Cerebellar nuclear complex (tissue), 1 donor: ENCODE data around the gene EDN2.

ENCODE experiments used
- DNase-seq, 2 experiments: peaks; one replicate each; lab custom pipeline; 2025; lab: John Stamatoyannopoulos, UW

EDN2 gene

DNA sequence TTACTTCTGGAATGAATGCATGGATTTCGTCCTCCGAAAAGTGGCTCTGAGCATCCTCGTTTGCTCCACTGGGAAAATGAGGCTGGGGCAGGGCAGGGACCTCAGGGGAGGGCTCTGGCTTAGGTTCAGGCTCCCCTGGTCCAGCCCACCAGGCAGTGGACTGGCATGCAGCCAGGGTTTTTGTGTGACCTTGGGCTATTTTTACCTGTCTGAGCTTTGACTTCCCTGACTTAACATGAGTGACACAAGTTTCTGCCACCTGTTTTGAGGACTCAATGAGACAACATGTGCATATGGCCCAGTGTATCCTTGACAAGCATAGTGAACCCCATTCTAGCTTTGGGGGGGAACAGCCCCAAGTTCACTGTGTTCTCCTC is 32.6 kb upstream of the EDN2 start:
- DNase-seq = no peak

DNA sequence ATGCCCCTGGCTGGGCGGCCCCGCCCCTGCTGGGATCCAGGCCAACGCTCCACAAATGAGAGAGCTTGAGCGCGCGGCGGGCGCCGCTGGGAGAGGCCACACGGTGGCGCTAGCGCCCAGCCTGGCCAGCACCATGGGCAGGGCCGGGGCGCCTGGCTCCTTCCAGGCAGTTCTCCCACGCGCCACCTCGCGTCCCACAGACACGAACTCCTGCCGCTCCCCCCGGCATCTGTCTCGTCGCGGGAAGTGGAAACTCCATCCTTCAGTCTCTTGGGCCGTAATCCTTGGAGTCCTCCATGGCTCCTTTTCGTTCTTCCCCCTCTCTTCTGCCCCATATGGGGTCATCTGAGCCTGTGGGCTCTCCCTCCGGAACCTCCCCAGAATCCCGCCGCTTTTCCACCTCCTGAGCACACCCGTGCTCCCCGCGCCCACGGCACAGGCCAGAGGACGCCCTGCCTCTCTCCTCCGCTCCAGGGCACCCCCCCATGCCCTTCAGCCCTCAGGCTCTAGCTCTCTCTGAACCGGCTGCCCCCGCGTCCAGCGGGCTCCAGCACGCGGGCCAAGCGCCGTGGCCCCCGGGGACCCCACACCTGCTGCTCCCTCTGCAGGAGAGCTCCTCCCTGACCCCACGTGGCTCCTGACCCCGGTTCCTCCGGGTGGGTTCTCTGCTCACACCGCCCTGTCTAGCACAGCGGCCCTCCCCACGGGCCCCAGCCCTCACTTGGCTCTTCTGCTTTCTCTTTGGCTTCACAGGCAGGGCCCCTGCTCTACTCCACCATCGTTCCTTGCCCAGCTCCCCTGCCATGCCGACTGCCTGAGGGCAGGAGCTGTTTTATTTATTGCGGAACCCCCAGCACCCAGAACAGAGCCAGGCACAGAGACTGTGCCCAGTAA is 31.9 kb upstream of the EDN2 start:
- DNase-seq = no peak

DNA sequence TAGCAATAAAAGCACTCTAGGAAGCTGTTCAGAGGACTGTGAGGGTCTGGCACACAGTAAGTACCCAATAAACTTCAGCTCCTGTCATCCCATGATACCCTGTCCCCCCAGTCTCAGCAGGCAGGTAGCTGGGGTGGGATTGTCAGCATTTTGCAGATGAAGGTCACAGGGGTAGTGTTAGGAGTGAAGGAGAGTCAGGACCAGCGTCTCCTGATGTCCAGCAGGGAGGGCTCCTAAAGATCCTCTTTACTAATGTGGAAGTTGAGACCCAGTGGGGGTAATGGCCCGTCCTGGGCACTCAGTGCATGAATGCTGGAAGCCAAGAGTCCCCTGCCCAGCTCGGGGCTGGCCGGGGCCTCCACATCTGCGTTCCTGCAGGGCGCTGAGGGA is 31.3 kb upstream of the EDN2 start:
- DNase-seq = no peak

DNA sequence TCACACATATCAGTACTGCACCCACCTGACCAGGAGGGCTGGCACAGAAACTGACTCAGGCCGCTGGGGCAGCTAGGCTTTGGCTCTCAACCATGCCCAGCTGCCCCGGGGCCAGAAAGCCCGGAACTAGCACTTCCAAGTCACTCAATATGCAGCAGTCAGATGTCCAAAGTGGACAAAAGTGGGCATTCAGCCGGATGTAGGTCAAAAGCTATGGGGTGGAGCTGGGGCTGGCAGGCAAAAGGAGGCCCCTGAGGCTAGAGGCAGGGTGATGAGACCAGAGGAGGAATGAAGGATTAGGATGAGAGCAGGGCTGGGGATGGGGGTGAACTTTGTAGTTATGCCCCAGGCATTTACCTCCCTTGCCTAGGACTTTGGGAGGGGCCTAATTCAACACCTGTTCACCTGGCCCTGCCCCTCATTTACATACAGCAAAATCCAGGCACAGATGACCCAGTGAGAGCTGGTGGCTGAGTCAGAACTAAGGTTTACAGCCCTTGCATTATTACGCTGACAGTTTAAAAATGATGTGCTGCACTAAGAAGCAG is 30.7 kb upstream of the EDN2 start:
- no peak for DNase-seq

DNA sequence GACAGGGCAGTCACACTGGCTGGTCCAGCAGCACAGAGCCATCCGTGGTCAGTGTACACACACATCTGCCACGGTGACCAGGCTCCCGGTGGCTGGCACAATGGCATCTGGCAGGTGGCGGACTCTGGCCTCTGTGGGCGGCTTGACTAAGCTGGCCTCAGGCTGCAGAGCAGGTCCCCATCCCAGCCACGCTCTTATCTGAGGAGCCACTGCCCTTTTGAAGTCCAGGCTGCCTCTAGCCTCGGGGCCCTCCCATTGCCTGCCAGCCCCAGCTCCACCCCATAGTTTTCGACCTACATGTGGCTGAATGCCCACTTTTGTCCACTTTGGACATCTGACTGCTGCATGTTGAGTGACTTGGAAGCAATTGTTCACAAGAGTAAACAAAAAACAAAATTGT is 29.9 kb upstream of the EDN2 start:
- no peak for DNase-seq

DNA sequence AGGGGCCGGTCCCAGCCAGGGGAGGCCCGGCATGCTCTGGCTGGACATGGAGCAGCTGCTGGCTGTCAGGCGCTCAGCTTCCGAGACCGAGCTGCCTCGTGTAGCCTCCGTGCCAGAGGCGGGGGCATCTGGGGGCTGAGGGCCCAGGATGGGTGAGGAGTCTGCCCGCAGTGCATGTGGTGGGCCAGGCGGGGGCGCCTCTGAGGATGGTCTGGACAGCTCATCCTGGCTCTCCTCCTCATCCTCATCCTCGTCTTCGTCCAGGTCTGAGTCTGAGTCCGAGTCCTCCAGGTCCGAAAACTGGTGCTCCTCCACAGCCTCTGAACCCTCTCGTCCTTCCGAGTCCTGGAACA is 28.9 kb upstream of the EDN2 start:
- no peak for DNase-seq

DNA sequence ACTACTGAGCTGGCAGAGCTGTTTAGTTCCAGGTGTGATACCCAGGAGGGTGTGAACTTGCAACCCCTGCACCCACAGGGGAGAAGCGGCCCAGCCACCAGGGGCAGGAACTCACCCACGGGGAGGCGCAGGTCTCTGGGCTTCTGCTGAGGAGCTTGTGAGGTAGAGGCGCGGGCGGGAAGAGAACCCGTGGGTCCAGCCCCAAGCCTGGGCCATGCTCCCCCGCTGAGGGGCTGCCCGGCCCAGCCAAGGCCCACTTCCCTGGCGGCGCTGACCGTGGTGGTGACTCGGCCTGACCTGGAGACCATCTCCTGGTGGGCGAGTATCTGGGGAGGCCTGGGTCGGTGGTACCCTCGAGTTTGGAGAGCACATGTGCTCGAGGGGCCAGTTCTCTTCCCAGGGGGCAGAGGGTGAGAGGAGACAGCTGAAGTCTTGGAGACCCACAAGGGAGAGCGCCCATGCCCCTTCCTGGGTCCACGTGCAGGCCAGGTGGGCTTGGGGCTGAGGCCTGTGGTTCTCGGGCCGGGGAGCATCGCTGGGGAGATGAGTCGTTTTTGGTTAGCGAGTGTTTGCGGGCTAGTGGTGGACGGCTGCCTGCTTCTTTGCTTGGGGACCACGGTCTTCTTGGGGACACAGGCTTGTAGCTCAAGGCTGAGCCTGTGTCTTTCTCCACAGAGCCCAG is 28.4 kb upstream of the EDN2 start:
- no peak for DNase-seq

DNA sequence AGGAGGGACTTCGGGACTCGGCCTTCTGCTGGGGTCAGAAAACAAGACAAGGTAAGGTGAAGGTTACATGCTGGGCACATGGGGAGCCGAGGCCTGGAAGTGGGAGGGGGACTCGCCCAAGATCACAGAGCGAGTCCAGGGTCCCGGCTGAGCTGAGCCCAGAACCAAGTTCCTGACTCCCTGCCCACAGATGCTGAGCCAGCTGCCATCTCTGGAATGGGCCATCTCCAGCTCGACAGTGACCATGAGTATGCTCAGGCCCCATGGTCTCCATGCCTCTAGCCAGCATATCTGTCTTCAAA is 26.7 kb upstream of the EDN2 start:
- no peak for DNase-seq

DNA sequence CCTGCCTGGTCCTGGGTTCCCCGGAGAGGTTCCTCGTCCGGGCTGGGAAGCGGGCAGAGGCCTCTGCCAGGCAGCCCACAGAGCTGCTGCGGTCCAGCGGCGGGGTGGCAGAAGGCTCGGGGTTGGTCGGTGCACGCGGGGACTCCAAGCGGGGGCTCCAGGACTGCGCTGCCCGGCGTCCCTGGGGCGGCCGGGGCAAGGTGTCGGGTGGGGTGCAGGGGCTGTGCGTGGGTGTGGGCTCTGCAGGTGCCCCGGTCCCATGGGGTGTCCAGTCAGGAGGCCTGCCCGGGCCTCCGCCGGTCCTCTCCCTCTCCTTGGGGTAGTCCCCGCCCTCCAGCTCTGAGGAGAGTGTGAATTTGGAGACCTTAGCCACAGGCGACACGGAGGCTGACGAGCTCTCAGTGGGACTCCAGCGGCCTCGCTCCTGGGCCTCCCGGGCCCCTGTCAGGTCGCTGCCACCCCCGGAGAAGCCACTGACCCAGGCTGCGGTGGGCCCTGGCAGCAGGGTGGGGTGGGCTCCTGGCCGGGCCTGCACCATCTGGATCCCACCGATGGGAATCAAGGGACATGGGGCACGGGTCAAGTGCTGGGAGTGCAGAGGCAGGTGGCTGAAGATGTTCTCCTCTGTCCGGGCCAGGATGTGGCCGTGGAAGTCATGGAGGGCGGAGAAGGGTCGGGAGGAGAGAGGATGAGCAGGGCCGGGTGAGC is 26.2 kb upstream of the EDN2 start:
- DNase-seq = no peak

DNA sequence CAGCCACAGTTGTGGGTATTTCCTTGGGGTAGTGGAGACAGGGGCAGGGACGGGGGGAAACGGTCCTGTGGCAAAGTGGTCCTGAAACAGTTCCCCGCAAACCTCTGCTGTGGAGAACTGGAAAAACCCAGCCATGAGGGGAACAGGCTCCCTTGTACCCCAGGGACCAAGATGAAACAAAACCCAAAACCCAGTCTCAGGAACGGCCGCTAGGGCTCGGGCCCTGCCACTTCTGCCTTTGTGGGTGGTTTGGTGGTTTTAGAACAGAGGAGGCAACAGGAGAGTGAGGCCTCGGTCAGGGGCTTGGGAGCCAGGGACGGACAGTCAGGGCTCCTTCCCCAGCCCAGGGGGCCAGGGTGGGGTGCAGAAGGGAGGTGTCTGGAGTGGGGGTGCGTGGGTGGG is 24.8 kb upstream of the EDN2 start:
- no peak for DNase-seq

DNA sequence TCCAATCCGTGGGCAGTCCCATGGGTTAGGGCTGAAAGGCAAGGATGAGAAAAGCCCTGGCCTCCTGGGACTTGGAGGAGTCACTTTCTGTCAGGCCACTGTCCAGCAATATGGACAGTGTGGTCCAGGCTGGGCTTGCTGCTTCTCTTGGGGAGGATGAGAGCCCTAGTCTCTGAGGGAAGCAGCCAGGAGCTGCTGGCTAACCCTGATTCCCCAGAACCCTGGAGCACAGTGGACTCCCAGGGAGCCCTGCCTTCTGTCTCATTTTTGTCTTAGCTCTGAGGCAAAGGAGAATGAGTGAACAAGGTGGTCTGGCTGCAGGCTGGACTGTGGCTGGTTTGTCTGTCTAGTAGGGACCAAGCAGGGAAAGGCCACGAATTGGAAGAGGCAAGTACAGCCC is 23.8 kb upstream of the EDN2 start:
- no peak for DNase-seq

DNA sequence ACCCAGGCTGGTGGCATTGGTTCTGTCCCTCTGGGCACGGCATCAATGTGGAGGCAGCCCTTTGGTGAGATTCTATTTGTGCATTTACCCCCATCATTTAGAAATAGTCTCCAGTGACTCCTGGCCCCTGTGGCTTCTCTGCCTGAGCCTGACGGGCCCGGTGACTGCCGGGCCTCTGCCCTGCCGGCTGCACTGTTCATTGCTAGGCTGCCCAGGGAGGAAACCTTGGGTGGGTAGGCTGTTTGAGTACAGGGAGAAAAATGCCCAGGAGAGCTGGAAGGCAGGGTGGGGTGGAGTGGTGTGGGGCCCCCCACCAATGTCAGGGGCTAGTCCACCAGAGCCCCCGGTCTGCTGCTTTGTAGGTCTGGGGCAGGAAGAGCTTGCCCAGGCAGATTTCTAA is 23.4 kb upstream of the EDN2 start:
- no peak for DNase-seq

DNA sequence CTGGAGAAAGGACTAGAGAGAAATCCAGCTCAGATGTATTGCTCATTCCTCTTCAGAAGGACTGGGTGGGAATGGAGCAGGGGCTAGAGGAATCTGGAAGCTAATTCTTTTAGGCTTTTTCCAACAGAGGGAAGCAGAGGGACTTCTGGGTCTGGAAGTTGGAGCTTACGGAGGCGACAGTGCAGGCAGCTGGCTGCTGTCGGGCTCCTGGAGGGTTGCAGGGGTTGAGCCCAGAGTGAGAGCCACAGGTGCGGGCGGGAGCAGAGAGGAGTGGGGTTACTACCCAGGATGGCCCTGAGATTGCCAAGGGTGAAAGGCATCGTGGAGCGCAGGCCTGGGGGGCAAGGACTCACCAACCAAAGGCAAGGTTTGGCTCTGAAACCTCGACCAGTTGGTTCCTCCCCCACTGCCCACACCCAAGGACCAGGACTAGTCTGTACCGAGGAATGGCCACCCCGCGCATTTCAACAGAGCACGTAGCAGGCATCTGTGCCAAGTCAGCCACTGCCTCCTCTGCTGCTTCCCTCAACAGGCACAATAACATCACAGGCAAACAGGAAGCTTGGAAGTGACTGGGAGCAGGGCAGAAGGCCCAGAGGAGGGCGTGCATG is 22.7 kb upstream of the EDN2 start:
- no peak for DNase-seq

DNA sequence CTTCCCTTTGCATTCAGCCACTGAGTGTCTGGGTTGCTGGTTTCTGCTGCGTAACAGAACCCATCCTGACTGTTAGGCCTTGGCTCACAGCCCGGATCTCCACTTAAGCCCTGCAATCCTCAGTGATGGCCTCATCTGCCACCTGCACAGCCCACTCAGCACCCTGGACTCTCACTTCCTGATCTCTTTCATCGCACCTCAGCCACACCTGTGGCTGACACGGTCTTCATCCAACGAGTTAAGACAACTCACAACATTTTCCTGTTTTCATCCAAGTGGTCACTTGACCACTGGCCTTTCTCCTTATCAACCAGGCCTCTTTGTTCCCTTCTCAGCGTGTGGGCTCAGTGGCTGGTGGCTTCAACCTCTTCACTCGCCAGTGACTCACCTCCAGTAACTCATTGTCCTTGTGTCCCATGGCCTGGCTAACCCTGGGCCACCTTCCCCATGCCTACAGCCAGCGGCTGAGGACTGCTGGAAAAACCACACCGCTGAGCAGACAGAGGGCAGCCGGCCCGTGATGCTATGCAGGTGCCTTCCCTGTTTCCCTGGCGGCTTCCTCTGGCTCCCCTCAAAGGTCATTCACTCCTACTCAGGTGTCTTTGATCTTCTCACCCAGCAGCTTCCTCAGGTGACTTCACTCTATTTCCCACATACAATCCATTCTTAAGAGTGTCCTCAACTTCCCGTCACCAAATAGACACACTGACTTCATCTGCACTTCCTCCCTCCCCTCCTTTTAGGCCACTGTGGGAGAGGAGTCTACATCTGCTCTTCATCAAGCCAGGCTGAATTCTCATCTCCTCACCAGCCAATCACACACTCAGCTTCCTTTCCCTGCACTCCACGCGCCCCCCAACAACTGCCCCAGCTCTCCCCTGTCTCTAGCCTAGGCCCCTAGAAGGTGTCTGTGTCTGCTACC is 19.9 kb upstream of the EDN2 start:
- DNase-seq = no peak

DNA sequence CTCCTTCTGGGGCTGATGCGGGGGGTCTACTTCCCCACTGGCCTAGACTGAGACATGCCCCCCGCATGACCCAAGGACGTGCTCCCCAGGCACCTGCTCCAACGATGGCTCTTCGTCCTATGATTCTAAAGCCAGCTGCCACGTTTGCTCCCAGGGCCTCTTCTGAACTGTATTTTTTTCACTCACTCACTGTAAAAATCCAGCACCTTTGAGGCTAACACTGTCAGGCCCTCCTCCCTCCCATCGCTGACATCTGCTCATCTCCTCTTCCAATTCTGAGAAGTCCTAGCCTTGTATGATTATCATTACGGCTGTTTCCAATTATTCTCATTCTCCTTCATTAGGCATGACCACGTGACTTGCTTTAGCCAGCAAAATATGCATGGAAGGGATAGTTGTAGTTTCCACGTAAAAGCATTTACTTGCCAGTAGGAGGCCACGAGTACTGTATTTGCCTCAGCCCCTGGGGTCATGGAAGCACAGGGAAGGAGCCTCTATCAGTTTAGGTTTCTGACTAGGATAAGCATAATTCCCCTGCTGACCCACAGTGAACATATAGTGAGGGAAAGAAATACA is 19.1 kb upstream of the EDN2 start:
- DNase-seq = no peak

DNA sequence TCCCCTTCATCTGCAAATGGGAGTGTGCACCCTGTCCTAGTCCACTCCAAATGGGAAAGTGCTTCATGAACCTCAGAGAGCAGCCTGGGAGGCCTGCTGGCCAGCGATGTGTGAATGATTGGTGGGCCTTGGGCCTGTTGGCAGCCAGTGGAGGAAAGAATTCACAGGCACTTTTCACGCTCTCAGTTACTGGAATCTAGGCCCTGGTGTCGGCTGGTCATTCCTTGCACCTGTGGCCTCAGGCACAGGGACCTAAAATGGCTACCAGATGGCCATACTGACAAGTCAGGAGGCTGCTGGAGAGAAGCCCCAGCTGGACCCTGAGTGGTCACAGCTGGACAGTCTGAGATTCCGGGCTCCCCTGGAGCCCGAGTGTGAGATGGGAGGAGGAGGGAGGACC is 18.4 kb upstream of the EDN2 start:
- no peak for DNase-seq

DNA sequence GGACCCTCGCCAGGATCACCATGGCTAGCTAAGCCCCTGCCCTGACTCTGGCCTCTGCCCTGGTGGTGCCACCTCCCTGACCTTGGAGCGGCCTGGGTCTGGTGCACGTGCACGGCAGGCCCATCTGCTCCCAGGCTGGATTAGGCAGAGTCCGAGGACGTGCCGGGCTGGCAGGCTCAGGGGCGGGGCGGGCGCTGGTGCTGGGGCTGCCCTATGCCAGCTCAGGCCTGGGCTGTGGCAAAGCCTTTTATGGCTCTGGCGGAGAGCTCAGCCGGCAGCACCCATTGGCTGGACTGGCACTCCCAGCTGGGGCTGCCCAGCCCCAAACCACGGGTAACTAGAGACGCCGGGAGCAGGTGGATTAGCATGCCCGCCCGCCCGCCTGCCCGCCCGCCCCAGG is 17.1 kb upstream of the EDN2 start:
- no peak for DNase-seq

DNA sequence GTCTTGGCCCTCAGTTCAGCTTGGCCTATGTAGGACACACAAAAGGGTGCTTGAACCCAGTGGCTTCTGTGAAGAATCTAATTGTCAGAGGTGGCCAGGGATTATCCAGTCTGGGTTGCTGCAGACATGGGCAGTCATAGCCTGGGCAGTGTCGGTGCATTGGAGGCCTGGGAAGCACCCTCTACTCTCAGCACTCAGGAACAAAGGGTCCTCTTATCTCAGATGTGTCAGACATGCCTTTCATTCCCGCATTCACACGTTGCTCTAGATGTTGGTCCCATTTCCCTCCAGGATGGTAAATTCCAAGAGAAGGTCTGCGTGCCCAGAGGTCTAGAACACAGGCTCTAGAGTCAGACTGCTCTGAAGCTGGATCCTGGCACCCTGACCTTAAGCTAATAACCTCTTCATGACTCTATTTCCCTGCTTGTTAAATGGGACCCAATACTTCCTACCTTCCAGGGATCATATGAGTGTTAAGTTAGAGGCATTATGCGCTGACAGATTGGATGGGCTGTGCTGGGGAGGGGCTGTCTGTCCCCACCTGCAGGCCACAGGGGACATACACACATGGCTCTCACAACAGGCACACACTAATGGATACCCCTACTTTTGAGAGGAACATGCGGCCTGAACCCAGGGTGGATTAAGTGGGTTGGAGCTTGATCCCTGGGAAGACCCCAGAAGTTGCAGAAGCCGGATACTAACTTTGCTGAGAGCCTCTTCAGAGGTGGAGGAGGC is 16.5 kb upstream of the EDN2 start:
- no peak for DNase-seq

DNA sequence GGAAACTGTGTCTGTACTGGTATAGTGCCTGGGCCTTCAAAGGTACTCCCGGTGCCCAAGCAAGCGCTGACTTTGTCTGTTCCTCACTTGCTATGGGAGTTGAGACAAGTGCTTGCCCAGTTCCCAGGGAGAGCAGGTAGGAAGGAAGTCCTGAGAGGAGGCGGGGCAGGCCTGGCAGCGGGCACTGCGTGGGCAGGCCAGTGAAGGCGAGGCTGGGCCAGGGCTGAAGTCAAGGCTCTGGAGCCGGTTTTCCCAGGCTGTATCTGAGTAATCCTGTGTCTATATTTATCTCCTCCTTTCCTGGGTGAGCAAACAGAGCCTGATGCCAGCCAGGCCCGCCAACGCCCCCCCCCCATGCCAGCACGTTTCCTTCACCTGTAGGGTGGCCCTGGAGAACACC is 15.9 kb upstream of the EDN2 start:
- no peak for DNase-seq

DNA sequence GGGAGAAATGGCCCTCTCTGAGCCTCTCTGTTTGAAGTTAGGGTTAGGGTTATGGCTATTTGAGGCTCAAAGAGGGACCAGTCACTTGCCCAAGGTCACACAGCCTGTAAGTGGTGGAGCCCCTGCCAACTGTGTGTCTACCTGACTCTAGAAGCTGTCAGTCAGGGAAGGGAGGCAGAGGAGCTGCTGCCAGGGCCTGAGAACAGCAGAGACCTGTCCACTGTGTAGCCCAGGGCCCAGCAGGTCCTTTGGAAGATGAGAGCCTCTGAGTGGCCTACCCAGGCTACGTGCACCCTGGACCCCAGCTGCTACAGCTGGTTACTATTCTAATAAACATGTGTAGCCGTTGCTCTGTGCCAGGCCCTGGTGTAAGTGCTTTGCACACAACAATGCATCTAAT is 15.1 kb upstream of the EDN2 start:
- DNase-seq = no peak

DNA sequence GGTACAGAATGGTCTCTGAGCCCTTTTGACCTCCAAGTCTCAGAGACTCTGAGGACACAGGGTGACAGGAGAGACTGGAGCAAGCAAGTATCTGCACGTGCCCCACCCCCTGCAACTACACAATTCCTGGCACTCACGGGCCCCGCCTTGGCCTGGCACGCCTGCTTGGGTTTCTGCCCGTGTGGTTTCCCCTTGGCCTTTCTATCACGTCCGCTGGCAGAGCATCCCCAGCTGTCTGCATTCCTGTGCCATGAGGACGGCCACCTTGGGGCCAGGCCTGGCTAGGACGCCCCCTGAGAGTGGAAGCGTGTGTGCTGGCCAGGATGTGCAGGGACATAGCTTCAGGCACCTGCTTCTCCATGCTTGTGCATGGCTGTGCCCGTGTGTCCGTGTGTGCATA is 14.3 kb upstream of the EDN2 start:
- DNase-seq = no peak
